Limb (tissue), 2 donors: ENCODE data around the gene ATP9B.
A peak's percentile ranks its signal among the peaks of the same experiment; 100 is the strongest.
"Not testable (repeated sequence)": the region's sequence is repeated elsewhere in the genome, so short reads cannot be mapped to it uniquely, and the experiment has no call there.

Experiments used
- DNase-seq, 2 donors: peaks; one replicate each; pipeline ENCODE4 v3.0.0-alpha.2; 2016; ENCODE audit errors: extremely low spot score in 2 of 2

ATP9B gene

DNA sequence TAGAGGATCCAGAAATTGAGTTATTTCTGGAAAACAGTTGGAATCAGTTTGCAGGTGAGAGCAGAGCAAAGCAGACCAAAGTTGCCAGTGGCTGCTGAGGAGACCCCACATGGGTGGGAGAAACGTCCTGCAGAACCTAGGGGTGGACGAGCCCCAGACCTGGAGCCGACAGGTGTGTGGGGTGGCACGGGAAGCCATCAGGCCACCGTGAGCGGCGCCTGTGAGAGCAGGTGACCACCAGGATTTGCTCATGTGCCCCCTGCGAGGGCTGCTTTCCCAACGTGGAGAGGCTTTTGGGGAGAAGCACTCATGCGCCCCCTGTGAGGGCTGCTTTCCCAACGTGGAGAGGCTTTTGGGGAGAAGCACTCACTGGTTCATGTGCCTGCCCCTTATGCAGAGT lies 209.7 kb downstream of the ATP9B start:
- DNase-seq = no peak

DNA sequence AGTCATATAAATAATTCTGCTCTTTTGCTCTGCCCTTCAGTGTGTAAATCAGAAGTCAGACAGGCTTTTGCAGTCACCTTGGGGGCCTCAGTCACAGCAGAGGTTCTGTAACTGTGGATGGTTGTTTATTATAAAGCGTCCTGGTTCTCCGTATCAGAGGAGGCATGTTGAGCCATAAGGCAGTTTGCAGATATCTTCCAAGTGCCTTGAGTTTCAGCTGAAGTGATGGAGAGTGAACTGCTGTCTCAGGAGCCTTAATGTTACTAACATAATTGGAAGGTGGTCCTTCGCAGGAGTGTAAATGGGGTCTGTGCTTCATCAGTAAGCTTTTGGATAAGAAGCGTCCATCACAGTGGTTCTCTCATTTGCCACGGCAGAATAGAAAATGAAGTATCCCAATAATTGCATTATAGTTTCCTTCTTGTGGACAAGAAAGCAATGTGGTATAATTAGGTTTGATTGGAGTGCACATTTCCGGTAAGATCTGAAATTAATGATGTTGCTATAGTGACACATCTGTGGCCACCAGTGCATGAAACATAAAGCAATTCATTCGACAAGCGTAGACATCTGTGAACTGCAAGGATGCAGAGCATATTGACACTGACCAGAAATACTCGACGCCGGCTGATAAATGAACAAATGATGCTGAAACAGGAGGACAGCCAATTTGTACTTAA lies 214.1 kb downstream of the ATP9B start:
- DNase-seq = no peak

DNA sequence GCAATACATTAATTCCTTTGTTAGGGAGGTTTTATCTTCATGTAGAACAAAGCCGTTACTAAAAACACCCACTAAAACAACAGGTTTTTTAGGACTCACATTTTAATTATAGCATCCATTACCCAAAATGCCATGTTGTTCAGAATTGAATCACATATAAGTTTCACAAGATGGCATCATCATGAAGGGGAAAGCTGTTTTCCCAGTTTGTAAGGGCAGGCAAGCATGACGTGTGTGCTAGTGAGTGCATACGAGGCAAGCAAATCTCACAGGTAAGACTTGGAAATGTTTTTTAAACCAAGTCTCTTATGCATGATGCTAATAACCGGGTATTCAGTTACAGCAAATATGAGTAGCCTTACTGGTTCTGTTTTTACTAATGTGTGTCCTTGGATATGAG lies 214.7 kb downstream of the ATP9B start:
- DNase-seq = no peak

DNA sequence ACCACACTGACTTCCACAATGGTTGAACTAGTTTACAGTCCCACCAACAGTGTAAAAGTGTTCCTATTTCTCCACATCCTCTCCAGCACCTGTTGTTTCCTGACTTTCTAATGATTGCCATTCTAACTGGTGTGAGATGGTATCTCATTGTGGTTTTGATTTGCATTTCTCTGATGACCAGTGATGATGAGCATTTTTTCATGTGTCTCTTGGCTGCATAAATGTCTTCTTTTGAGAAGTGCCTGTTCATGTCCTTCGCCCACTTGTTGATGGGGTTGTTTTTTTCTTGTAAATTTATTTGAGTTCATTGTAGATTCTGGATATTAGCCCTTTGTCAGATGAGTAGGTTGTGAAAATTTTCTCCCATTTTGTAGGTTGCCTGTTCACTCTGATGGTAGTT lies 216.0 kb downstream of the ATP9B start:
- DNase-seq = not testable (repeated sequence)

DNA sequence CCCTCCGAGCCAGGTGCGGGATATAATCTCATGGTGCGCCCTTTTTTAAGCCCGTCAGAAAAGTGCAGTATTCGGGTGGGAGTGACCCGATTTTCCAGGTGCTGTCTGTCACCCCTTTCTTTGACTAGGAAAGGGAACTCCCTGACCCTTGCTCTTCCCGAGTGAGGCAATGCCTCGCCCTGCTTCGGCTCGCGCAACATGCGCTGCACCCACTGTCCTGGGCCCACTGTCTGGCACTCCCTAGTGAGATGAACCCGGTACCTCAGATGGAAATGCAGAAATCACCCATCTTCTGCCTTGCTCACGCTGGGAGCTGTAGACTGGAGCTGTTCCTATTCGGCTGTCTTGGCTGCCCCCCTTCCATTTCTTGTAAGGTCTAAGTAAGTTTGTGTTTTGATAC lies 221.2 kb downstream of the ATP9B start:
- not testable (repeated sequence) for DNase-seq

DNA sequence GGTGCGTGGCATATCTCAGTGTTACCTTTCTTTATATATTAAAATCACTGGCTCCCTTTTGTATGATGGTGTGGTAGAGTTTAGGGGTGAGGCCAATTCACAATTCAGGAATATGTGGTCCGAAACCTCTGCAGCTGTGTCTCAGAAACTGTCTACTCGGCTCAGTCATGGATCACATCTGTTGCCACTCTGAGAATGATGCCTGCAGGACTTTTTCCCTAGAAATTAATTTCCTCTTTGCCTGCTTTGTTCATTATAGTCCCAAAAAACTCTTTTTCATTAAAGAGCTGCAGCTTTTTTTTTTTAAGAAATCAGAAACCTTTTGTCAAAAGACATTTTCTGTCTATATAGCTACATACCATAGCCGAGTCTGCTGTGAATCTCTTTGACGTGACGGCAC lies 221.7 kb downstream of the ATP9B start:
- DNase-seq = no peak

DNA sequence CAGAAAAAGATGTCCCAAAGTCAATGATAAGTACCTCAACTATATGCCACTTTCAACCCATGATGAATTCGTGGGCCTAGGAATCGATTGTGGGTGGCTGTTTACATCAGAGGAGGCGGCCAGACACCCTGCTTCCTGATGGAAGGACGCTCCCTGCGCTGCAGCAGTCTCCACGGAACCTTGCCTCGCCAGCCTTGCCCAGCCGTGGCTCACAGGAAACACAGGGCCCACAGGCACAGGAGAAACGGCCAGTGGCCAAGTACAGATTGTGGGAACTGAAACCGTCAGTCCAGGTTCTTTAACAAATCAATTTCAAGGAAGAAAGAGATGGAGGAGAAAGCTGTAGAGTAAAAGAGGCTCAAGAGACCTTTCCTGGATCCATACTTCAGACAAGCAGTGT lies 225.0 kb downstream of the ATP9B start:
- no peak for DNase-seq

DNA sequence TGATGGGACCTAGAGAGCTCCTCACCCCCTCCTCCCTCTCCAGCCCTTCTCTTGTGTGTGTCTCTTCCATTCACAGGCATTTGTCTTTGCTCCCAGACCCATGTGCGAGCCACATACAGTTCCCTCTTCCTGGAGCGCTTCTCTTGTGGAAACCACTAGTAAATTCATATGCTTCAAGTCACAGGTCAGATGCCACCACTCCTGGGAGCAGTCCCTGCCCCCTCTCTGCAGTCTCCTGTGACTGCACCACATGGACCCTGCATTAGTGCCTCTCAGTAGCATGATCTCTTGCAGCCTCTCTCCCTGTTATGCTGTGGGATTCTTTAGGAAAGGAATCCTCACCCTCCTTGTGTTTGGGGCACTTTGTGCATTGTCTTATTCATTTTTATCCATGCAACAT lies 230.1 kb downstream of the ATP9B start:
- DNase-seq = no peak

DNA sequence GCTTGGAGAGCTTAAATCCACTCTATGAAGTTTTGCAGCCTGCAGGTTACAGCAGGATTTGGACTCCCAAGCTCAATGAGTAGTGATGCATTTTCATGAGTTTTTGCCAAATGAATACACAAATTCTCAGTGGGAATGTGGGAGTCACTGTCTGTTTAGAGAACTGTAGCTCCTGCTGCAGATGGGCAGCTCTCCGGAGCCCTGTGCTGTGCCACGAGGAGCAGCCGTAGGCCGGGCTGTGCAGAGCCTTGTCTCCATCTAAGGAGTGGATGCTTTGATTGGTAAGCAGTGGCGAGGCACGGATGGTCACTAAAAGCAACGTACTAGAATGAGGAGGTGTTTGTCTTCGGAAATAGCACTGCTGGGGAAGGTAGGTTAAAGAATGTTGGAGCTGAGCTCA lies 230.5 kb downstream of the ATP9B start:
- no peak for DNase-seq

DNA sequence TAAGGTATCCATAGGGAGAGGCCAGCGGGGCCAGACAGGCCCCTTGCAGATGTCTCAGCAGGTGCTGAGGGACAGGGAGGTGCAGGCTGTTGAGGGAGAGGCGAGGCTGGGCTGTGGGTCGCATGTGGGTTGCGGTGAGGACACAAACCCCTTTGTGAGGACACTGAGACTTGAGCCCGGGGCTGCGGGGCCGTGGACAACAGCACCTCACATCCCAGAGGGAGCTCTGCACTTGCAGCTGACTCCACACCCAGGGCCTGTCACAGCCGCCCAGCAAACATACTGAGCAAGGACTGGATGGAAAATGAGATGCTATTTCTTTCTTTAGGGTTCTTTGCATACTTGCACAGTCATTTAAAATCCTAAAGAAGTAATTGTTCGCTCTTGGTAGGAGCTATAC lies 231.2 kb downstream of the ATP9B start:
- no peak for DNase-seq

DNA sequence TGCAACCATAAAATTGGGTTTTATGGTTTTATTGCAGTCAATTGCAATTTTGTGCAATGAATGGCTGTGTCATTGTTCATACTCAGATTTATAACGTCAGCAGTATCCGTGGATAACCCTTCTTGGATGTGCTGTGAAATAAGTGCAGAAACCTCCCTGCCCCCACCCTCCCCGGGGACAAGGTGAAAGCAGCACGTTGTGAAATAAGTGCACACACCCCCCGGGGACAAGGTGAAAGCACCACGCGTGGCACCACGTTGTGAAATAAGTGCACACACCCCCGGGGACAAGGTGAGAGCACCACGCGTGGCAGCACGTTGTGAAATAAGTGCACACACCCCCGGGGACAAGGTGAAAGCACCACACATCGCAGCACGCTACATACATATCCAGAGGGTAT lies 232.9 kb downstream of the ATP9B start:
- DNase-seq = no peak

DNA sequence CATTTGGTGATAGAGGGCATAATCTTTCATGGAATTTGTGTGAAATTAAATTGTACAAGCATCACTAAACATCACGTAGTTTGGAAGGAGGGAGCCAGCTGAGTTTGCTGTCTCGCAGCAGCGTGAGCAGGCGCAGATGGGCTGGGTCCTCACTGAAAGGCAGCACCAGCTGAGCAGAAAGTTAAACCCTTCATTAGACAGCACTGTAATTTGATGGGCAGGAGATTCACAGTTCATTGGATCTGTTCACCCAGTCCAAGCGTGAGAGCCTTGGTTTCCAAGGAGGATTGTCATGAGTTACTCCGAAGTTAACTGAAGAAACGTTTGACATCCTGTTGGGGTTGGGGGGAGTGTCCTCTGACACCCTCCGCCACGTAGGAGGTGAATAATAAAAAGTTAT lies 236.7 kb downstream of the ATP9B start:
- DNase-seq = peak in 1 of 2 donors; percentile 38

DNA sequence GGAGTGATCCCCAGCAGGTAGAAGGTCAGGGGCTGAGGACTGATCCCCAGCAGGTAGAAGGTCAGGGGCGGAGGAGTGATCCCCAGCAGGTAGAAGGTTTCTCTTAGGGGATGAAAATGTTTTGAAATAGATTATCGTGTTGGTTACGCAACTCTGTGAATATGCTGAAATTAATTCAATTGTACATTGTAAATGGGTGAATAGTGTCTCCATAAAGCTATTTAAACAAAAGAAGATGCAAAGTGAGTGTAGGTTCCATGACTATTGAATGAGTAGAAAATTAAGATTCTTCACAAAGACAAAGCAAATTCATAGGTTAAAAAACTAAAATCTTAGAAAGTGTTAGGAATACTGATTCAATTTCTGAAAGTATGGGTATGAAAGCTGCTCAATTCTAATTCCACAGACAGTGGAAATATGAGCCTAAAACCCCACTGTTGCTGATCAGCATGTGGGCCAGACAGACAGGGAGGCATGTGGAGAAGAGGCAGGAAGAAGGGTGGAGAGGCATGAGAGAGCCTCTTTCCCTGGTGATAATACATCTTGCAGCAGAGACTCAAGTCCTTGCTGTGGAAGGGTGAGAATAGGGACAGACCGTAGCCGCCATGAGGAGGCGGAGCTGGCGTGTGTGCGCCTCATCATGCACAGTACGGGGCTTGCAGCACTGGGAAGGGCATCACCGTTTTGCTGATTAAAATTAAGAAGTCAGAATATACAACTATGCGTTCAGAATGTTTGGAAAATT lies 240.6 kb downstream of the ATP9B start:
- no peak for DNase-seq

DNA sequence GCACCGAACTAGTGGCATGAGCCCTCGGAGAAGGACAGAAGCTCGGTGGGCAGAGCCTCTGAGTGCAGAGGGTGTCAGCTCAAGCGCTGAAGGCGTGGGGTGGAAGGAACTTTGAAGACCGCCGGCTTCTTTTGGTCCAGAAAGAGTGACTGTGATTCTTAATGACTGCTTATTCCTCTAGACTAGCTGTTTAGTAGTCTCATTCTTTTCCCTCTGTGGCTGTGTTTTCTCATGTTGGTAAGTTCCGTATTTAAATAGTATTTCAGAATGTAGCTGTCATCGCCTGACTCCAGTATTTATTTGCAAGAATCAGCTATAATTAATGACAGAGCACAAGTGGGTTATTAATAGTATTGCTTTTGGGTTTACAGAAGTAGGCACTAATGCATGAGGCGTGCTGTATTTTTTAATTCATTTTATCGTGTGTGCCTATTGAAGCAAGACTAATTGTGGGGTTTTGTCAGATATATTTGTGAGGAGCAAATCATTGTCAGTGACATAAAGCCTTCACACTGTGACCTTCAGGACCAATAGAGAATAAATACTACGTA lies 245.7 kb downstream of the ATP9B start:
- DNase-seq = no peak

DNA sequence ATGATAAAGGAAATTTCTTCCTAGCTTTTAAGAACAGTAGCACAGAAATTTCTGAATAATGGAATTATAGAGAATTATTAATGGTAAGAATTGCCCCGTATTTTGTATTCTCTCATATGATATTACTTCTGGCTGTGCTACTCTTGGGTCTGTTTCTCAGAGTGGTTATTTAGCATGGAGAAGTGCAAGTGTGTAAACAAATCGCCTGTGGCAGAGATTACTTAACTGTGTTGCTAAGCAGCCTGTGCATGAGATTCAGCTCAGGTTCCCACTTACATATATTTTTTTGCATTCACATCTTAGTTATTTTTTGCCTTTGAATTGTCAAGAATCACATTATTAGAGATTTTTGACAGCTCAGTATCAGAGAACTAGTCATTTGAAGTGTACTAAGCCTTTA lies 246.4 kb downstream of the ATP9B start:
- no peak for DNase-seq

DNA sequence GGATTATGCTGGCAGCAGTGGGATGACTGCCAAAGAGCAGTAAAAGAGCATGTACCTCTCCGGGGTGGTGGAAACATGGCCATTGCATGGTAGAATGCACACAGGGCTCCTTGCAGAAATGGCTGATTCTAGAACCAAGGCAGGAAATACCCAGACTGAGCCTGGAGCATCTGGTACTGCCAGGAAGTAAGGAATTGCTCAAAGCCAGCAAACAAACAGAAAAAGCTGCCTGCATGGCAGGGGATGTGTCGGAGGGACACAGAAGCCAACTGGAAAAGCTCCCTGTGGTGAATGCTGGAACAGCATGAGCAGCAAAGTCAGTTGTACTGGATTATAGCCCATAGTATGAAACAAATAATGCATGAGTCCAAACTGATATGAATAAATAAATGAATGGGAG lies 248.5 kb downstream of the ATP9B start:
- no peak for DNase-seq

DNA sequence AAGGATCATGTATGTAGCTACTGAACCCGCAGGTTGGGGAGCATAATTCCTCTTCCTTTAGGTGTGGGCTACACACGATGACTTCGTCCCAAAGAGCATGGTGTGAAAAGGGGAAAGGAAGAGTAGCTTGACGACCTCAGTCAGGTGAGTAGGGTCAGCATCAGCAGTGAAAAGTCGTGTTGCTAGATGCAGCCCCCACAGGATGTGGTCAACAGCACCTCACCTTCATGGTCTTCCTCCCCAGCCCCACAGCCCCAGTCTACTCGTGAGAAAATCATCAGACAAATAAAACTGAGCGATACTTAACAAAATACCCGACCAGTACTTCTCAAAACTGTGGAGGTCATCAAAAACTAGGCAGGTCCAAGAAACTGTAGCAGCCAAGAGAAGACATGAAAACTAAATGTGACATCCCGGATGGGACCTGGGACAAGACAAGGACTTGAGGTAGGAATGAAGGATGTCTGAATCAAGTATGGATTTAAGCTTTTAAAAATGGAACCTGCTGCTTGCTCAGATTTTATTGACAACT lies 249.0 kb downstream of the ATP9B start:
- DNase-seq = no peak

DNA sequence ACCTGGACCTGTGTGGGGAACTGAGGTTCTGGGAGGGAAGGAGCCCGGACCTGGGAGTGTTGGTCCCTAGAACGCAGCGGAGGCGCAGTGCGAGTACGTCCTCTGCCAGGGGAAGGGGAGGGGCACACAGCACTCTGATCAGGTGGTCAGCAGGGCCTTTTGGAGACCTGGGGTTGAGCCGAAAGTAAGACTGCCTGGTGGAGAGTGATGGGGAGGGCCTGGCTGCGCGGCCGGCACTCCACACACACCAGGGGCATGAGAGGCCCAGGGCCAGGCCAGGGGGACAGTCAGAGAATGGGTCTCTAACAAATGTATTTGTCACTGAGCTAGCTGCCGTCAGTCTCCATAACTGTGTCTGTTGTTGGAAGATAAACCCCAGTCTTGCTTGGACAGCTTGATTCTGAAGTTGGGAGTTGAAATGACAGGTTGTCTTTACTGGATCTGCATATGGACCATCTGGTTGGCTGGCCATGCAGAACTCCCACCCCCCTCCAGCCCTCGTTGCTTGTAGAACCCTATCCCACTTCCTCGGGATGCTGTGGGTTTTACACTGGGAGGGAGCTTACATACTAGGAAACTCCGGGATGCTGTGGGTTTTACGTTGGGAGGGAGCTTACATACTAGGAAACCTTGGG lies 251.1 kb downstream of the ATP9B start:
- no peak for DNase-seq

DNA sequence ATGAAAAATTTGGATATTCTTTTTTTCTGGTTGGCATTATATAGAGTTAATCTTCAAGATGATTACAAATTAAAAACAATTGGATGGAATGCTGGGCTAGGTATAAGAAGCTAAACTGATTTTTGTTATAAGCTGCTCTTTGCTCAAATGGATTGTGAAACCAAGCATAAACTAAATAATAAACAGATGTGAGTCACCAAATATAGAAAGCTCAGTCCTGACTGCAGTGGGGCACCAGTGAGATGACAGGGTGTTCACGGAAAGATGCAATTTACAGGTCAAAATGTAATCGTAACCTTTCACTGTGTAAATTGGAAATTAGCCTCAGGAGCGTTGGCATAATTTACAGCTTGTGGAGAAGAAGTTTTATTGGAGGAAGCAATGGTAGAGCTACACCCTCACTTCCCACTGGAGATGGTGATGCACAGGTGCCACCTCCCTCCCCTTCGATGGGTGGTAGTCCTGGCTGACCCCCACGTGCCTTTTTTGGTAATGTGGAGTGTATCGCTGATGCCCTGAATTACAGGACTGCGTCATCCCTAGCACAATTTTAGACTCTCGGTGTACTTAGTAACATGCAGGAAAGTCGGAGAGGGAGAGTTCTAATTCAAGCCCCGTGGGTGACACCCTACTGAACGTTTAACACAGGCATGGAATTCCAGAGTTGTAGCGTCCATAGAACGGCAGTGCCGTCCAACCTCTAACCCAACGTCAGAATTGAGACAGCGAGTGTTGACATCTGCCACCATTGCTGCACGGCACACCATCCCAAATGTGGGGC lies 252.6 kb downstream of the ATP9B start:
- no peak for DNase-seq

DNA sequence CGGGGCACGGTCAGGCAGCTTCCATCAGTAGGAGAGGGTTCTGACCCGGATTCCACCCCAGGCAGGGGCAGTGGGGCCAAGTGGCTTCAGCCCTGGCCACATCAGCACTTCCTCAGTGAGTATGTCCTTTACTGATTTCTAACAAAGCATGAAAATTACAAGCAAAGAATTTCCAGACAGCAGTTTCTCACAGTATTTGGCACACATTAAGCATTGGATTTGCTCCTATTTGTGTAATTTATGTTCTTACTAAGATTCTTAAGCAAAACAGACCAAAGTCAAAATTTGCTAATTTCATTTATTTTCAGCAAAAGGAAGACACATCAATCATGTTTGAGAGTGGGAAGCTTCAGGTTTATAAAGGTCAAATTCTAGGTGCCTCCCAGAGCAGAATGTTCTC lies 253.2 kb downstream of the ATP9B start:
- DNase-seq = no peak

DNA sequence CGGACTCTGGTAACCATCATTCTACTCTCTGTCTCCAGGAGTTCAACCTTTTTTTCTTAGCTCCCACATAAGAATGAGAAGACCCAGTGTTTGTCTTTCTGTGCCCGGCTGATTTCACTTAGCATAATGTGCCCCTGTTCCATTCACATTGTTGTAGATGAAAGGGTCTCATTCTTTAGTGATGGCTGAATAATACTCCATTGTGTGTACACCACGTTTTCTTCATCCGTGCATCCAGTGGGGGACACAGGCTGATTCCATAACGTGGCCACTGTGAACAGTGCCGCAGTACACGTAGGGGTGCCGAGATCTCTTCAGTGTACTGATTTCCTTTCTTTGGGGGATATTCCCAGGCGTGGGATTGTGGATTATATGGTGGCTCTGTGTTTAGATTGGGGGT lies 254.3 kb downstream of the ATP9B start:
- DNase-seq = no peak
